Measurements from ENCODE around the gene BAG5. TPM values are rescaled to one million over a fixed set of nuclear protein-coding genes. Genes with fewer than 3 reads are reported as not detected.

BAG5 gene
- total and polyA plus RNA-seq, 7 experiments from 2014 or later, result 29.9 to 51.7 (median 36.8) TPM

- Histone ChIP-seq H3K27me3 (ENCODE audit: control insufficient read depth in 2 of 2, insufficient read depth in 2 of 2, low read length in 2 of 2) (no peaks in the 10 kb centered on the region), H3K4me3 (ENCODE audit: low read length) (no peak overlapping the region), H3K36me3 (ENCODE audit: control insufficient read depth in 2 of 3, insufficient read depth in 3 of 3, low read length in 3 of 3) (no peaks in the 10 kb centered on the region), H3K4me1 (ENCODE audit: control insufficient read depth in 2 of 2, insufficient read depth in 2 of 2, low read length in 2 of 2) (no peaks in the 10 kb centered on the region), H3K27ac (ENCODE audit: low read depth, low read length) (no peak overlapping the region), H3K9me3 (ENCODE audit: control insufficient read depth in 2 of 3, low read length in 3 of 3) (no peaks in the 10 kb centered on the region)
- Mint-ChIP-seq H3K4me3 (no peak overlapping the region), H3K27ac (no peak overlapping the region), H3K4me1 (peaks cover 0 to 4% (median 0%) of the 10 kb centered on the region in 7 donors), H3K27me3 (peaks cover 0 to 3% (median 0%) of the 10 kb centered on the region in 5 donors), H3K9me3 (no peaks in the 10 kb centered on the region), H3K36me3 (no peaks in the 10 kb centered on the region)
- ChIA-PET CTCF (no interaction called here), POLR2A (interaction anchor here (0.6 kb wide), 1 partner anchor 14 kb away, joined by 3 read pairs; no protein-coding TSS in a partner anchor)
- intact Hi-C loops (cut with micrococcal nuclease), result no loop called here
- DNase-seq, result no peak
- ATAC-seq, result peak; percentile 3
Observed at GRCh38 chr14:103540821-103541708, 21.4 kb downstream of the BAG5 start.

GRCh38 chr14:103539056-103539825, 23.2 kb downstream of the BAG5 start:
- DNase-seq (no peak), ATAC-seq (no peak)
- POLR2A ChIA-PET, result no interaction called here
- no peak overlapping the region for H3K4me3 Mint-ChIP-seq
- H3K27ac ChIP-seq (ENCODE audit: low read depth, low read length), result no peak overlapping the region
- no peaks in the 10 kb centered on the region for H3K9me3 ChIP-seq (ENCODE audit: control insufficient read depth in 2 of 3, low read length in 3 of 3)
- peak overlapping the region in 2 of 9 donors; percentile 7 to 43 for H3K27ac Mint-ChIP-seq
- H3K9me3 Mint-ChIP-seq, result no peaks in the 10 kb centered on the region
- no peaks in the 10 kb centered on the region for H3K27me3 ChIP-seq (ENCODE audit: control insufficient read depth in 2 of 2, insufficient read depth in 2 of 2, low read length in 2 of 2)
- CTCF ChIA-PET, result no interaction called here
- peaks cover 0 to 18% (median 0%) of the 10 kb centered on the region in 3 experiments for H3K36me3 ChIP-seq (ENCODE audit: control insufficient read depth in 2 of 3, insufficient read depth in 3 of 3, low read length in 3 of 3)
- peaks cover 0 to 3% (median 0%) of the 10 kb centered on the region in 5 donors for H3K27me3 Mint-ChIP-seq
- H3K4me1 Mint-ChIP-seq, result peaks cover 0 to 4% (median 0%) of the 10 kb centered on the region in 7 donors
- intact Hi-C loops (cut with micrococcal nuclease), result no loop called here
- H3K4me3 ChIP-seq (ENCODE audit: low read length), result no peak overlapping the region
- no peaks in the 10 kb centered on the region for H3K36me3 Mint-ChIP-seq
- H3K4me1 ChIP-seq (ENCODE audit: control insufficient read depth in 2 of 2, insufficient read depth in 2 of 2, low read length in 2 of 2), result no peaks in the 10 kb centered on the region

- intact Hi-C loops (cut with micrococcal nuclease), result no loop called here
- no peak for ATAC-seq
Observed at GRCh38 chr14:103538291-103539055, 24.0 kb downstream of the BAG5 start.

GRCh38 chr14:103537175-103537990, 25.1 kb downstream of the BAG5 start:
- peaks cover 0 to 4% (median 0%) of the 10 kb centered on the region in 7 donors for H3K4me1 Mint-ChIP-seq
- peak overlapping the region in 1 of 9 donors; percentile 31 for H3K27ac Mint-ChIP-seq
- Histone ChIP-seq H3K36me3 (ENCODE audit: control insufficient read depth in 2 of 3, insufficient read depth in 3 of 3, low read length in 3 of 3) (peaks cover 0 to 36% (median 0%) of the 10 kb centered on the region in 3 experiments), H3K4me1 (ENCODE audit: control insufficient read depth in 2 of 2, insufficient read depth in 2 of 2, low read length in 2 of 2) (no peaks in the 10 kb centered on the region), H3K27ac (ENCODE audit: low read depth, low read length) (no peak overlapping the region), H3K4me3 (ENCODE audit: low read length) (no peak overlapping the region), H3K27me3 (ENCODE audit: control insufficient read depth in 2 of 2, insufficient read depth in 2 of 2, low read length in 2 of 2) (no peaks in the 10 kb centered on the region), H3K9me3 (ENCODE audit: control insufficient read depth in 2 of 3, low read length in 3 of 3) (no peaks in the 10 kb centered on the region)
- intact Hi-C loops (cut with micrococcal nuclease), result no loop called here
- ChIA-PET POLR2A (interaction anchor here (1.1 kb wide), 1 partner anchor 10 kb away, joined by 3 read pairs; no protein-coding TSS in a partner anchor), CTCF (no interaction called here)
- H3K27me3 Mint-ChIP-seq, result peaks cover 0 to 3% (median 0%) of the 10 kb centered on the region in 5 donors
- no peaks in the 10 kb centered on the region for H3K9me3 Mint-ChIP-seq
- ATAC-seq (no peak), DNase-seq (no peak)
- H3K4me3 Mint-ChIP-seq, result no peak overlapping the region
- H3K36me3 Mint-ChIP-seq, result no peaks in the 10 kb centered on the region

More at GRCh38 chr14:103538291-103539055, 24.0 kb downstream of the BAG5 start:
- Histone ChIP-seq H3K27ac (ENCODE audit: low read depth, low read length) (no peak overlapping the region), H3K36me3 (ENCODE audit: control insufficient read depth in 2 of 3, insufficient read depth in 3 of 3, low read length in 3 of 3) (peaks cover 0 to 25% (median 0%) of the 10 kb centered on the region in 3 experiments), H3K4me1 (ENCODE audit: control insufficient read depth in 2 of 2, insufficient read depth in 2 of 2, low read length in 2 of 2) (no peaks in the 10 kb centered on the region), H3K4me3 (ENCODE audit: low read length) (no peak overlapping the region), H3K27me3 (ENCODE audit: control insufficient read depth in 2 of 2, insufficient read depth in 2 of 2, low read length in 2 of 2) (no peaks in the 10 kb centered on the region), H3K9me3 (ENCODE audit: control insufficient read depth in 2 of 3, low read length in 3 of 3) (no peaks in the 10 kb centered on the region)
- no peaks in the 10 kb centered on the region for H3K9me3 Mint-ChIP-seq
- CTCF ChIA-PET, result no interaction called here
- POLR2A ChIA-PET, result interaction anchor here (1.1 kb wide), 1 partner anchor 11 kb away, joined by 3 read pairs; no protein-coding TSS in a partner anchor
- H3K27ac Mint-ChIP-seq, result no peak overlapping the region
- DNase-seq, result no peak
- no peaks in the 10 kb centered on the region for H3K36me3 Mint-ChIP-seq
- peaks cover 0 to 3% (median 0%) of the 10 kb centered on the region in 5 donors for H3K27me3 Mint-ChIP-seq
- no peak overlapping the region for H3K4me3 Mint-ChIP-seq
- peaks cover 0 to 4% (median 0%) of the 10 kb centered on the region in 7 donors for H3K4me1 Mint-ChIP-seq

- Mint-ChIP-seq H3K27ac (peak overlapping the region in 1 of 9 donors; percentile 31), H3K36me3 (no peaks in the 10 kb centered on the region), H3K27me3 (peaks cover 0 to 3% (median 0%) of the 10 kb centered on the region in 5 donors), H3K4me1 (peaks cover 0 to 3% (median 0%) of the 10 kb centered on the region in 7 donors), H3K9me3 (no peaks in the 10 kb centered on the region), H3K4me3 (no peak overlapping the region)
- intact Hi-C loops (cut with micrococcal nuclease), result no loop called here
- Histone ChIP-seq H3K4me1 (ENCODE audit: control insufficient read depth in 2 of 2, insufficient read depth in 2 of 2, low read length in 2 of 2) (no peaks in the 10 kb centered on the region), H3K27ac (ENCODE audit: low read depth, low read length) (no peak overlapping the region), H3K27me3 (ENCODE audit: control insufficient read depth in 2 of 2, insufficient read depth in 2 of 2, low read length in 2 of 2) (no peaks in the 10 kb centered on the region), H3K9me3 (ENCODE audit: control insufficient read depth in 2 of 3, low read length in 3 of 3) (no peaks in the 10 kb centered on the region), H3K4me3 (ENCODE audit: low read length) (no peak overlapping the region), H3K36me3 (ENCODE audit: control insufficient read depth in 2 of 3, insufficient read depth in 3 of 3, low read length in 3 of 3) (peaks cover 0 to 41% (median 0%) of the 10 kb centered on the region in 3 experiments)
- ATAC-seq (no peak), DNase-seq (no peak)
- ChIA-PET CTCF (no interaction called here), POLR2A (no interaction called here)
Observed at GRCh38 chr14:103536693-103537092, 25.8 kb downstream of the BAG5 start.
